ENCODE data around the gene DSCAML1. TPM values are rescaled to one million over a fixed set of nuclear protein-coding genes. Genes with fewer than 3 reads are reported as not detected.

DSCAML1 gene
- total and polyA plus RNA-seq, 10 of the 15 experiments (the other 5 are each of a cell fraction or from before 2014, with no cell fraction given): 0.03 to 0.18 (median 0.06) TPM; not detected in 1

DNA sequence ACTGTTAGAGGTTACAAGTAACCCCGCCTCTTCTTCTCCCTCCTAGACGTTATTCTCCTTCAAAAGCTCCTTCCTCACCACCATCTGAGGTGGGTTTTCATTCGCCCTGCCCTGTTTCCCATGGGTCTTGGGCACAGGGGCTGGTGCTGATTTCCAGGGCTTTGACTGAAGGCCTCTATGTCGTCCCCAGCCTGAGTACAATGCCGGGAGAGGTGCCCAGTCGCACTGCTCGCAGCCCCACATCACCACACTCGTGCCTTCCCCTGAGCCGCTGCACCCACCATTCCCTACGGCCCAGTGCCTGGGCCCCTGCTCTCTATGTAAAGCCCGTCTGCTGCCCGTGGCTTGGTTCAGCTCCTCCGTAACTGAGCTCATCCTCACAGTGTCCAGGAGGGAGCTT, 169.8 kb downstream of the DSCAML1 start:
- Histone ChIP-seq H3K36me3 (ENCODE audit: control insufficient read depth in 2 of 2, insufficient read depth in 2 of 2, low read length in 1 of 2) (no peaks in the 10 kb centered on the region), H3K9ac (ENCODE audit: control insufficient read depth, insufficient read depth, low read length) (no peak overlapping the region), H3K4me1 (ENCODE audit: control insufficient read depth, insufficient read depth, low read length) (no peaks in the 10 kb centered on the region), H3K27me3 (replicated peaks in 1 of 2; ENCODE audit: control insufficient read depth in 2 of 2, insufficient read depth in 2 of 2, low read length in 1 of 2) (peaks cover 0 to 6% of the 10 kb centered on the region in 2 experiments; a peak in 3 of 4 replicates), H3K79me2 (ENCODE audit: control insufficient read depth, insufficient read depth, low read length) (no peaks in the 10 kb centered on the region), H2AFZ (ENCODE audit: control insufficient read depth, low read depth, low read length) (no peak overlapping the region), H3K9me3 (replicated peaks; ENCODE audit: control insufficient read depth, insufficient read depth, low read length) (no peaks in the 10 kb centered on the region; the same call in 2 of the 3 replicates), H4K20me1 (ENCODE audit: control insufficient read depth, insufficient read depth) (no peaks in the 10 kb centered on the region), H3K4me3 (no peak overlapping the region), H3K27ac (ENCODE audit: control insufficient read depth, insufficient read depth) (no peak overlapping the region), H3K4me2 (ENCODE audit: control insufficient read depth, insufficient read depth) (no peak overlapping the region)
- BruUV-seq (replicated peaks): no TSS peak
- intact Hi-C loops (cut with micrococcal nuclease; ENCODE audit: unreplicated experiment): no loop called here
- 24% methylated on average over 13 of the region's 13 CpGs for WGBS (ENCODE audit: insufficient coverage, insufficient replicate concordance, low lambda C conversion rate, missing lambda C conversion rate)
- ChIA-PET SMC1A (ENCODE audit: uncharacterized antibody, unreplicated experiment) (no interaction called here), POLR2A (no interaction called here), RAD21 (ENCODE audit: unreplicated experiment) (interaction anchor here (0.6 kb wide), 1 partner anchor 446 kb away, joined by 3 read pairs; no protein-coding TSS in a partner anchor), CTCF (interaction anchor here (0.6 to 1.3 kb wide), 2 partner anchors 118 to 202 kb away, joined by 3 read pairs; no protein-coding TSS in a partner anchor)
- no peak for FAIRE-seq
- ATAC-seq: no peak
- no peak for DNase-seq (ENCODE audit: low read depth, low spot score)
- in situ Hi-C loops (cut with MboI): no loop called here
- TF ChIP-seq LARP7 (IDR thresholded peaks at IDR 0.05) (no peak), POLR2AphosphoS2 (IDR thresholded peaks at IDR 0.05; ENCODE audit: low read depth, low read length) (no peak), MXI1 (IDR thresholded peaks at IDR 0.05; ENCODE audit: low read depth, low read length) (no peak), SMARCA5 (IDR thresholded peaks at IDR 0.05) (no peak), IKZF2 (IDR thresholded peaks at IDR 0.05) (no peak), NRF1 (conservative IDR thresholded peaks at IDR 0.05; ENCODE audit: low read depth, low read length) (no peak), E2F8 (IDR thresholded peaks at IDR 0.05; ENCODE audit: low read depth, partially characterized antibody) (no peak), ZBTB40 (IDR thresholded peaks at IDR 0.05; ENCODE audit: borderline replicate concordance) (no peak), TCF3 (IDR thresholded peaks at IDR 0.05; ENCODE audit: borderline replicate concordance, insufficient read depth, low read depth, low read length) (no peak), NFIC (IDR thresholded peaks at IDR 0.05; ENCODE audit: low read depth, low read length) (no peak)
- TF ChIP-seq, protein P1, sequence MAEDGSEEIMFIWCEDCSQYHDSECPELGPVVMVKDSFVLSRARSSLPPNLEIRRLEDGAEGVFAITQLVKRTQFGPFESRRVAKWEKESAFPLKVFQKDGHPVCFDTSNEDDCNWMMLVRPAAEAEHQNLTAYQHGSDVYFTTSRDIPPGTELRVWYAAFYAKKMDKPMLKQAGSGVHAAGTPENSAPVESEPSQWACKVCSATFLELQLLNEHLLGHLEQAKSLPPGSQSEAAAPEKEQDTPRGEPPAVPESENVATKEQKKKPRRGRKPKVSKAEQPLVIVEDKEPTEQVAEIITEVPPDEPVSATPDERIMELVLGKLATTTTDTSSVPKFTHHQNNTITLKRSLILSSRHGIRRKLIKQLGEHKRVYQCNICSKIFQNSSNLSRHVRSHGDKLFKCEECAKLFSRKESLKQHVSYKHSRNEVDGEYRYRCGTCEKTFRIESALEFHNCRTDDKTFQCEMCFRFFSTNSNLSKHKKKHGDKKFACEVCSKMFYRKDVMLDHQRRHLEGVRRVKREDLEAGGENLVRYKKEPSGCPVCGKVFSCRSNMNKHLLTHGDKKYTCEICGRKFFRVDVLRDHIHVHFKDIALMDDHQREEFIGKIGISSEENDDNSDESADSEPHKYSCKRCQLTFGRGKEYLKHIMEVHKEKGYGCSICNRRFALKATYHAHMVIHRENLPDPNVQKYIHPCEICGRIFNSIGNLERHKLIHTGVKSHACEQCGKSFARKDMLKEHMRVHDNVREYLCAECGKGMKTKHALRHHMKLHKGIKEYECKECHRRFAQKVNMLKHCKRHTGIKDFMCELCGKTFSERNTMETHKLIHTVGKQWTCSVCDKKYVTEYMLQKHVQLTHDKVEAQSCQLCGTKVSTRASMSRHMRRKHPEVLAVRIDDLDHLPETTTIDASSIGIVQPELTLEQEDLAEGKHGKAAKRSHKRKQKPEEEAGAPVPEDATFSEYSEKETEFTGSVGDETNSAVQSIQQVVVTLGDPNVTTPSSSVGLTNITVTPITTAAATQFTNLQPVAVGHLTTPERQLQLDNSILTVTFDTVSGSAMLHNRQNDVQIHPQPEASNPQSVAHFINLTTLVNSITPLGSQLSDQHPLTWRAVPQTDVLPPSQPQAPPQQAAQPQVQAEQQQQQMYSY (CRISPR knock-in tag; IDR thresholded peaks at IDR 0.05): no peak

Data from GM12878 (cell line).